Tibial nerve (tissue), 4 donors: Measurements from ENCODE around the gene ZDHHC1. TPM values are rescaled to one million over a fixed set of nuclear protein-coding genes. Genes with fewer than 3 reads are reported as not detected.

Experiments
- DNase-seq, 2 donors: peaks; one replicate each; pipeline ENCODE4 v3.0.0-alpha.2; 2019; ENCODE audit warnings: low spot score in 2 of 2
- H3K27ac ChIP-seq, 4 donors: fragments of 200-600 bp; sonication (generic) in 3 of 4; one replicate each; pipeline ENCODE4 v1.5.1; 2017 to 2019; ENCODE audit warnings: mild to moderate bottlenecking in 1 of 4
- H3K27me3 ChIP-seq, 2 donors: fragments of 200-600 bp; sonication (generic) in 1 of 2; one replicate each; pipeline versions ENCODE4 v1.5.1 to v1.6.0; 2017 to 2019
- H3K36me3 ChIP-seq, 3 donors: fragments of 200-600 bp; sonication (generic); one replicate each; pipeline ENCODE4 v1.5.1; 2018 to 2019
- H3K4me1 ChIP-seq, 4 donors: fragments of 200-600 bp; sonication (generic) in 3 of 4; one replicate each; pipeline ENCODE4 v1.5.1; 2017 to 2019
- H3K4me3 ChIP-seq, 4 donors: fragments of 200-600 bp; sonication (generic) in 3 of 4; one replicate each; pipeline ENCODE4 v1.5.1; 2017 to 2019; ENCODE audit warnings: mild to moderate bottlenecking in 1 of 4, moderate library complexity in 1 of 4
- H3K9me3 ChIP-seq, 4 donors: fragments of 200-600 bp; sonication (generic) in 3 of 4; one replicate each; pipeline ENCODE4 v1.5.1; 2017 to 2019
- CTCF ChIP-seq, 5 experiments: fragments of 200-600 bp in 3 of 5; fragments of 450-650 bp in 2 of 5; sonication (generic) in 3 of 5; IDR thresholded peaks; one replicate each; pipeline ENCODE4 v1.5.1; 2016 to 2019; ENCODE audit warnings: antibody characterized with exemption in 5 of 5, mild to moderate bottlenecking in 3 of 5, moderate library complexity in 2 of 5
- EP300 ChIP-seq, 2 donors: sonication (generic); formaldehyde crosslinking; IDR thresholded peaks; one replicate each; pipeline ENCODE4 v1.6.1; 2017; ENCODE audit warnings: antibody characterized with exemption in 2 of 2, mild to moderate bottlenecking in 1 of 2
- POLR2A ChIP-seq, 2 donors: fragments of 450-650 bp; IDR thresholded peaks; one replicate each; pipeline ENCODE4 v1.6.1; 2017; ENCODE audit warnings: antibody characterized with exemption in 2 of 2, mild to moderate bottlenecking in 2 of 2, moderate library complexity in 2 of 2
- WGBS, 2 donors: methylation state at CpG; one replicate each; pipeline ENCODE4 v1.1.5; 2018; 5-methylcytosine and 5-hydroxymethylcytosine counted together
- total RNA-seq, 4 donors: library from RNA; depleted of rRNA; stranded (reverse); fragments of >200 nt; gene quantifications; one replicate each; pipeline ENCODE4 v1.1.0, GENCODE V29; 2016

The ZDHHC1 gene
- total RNA-seq, 4 donors from 2014 or later: 24.3 to 46.2 (median 32.8) TPM

GRCh38 chr16:67443265-67443664 is 27.0 kb upstream of the ZDHHC1 start:
- no peaks in the 10 kb centered on the region for H3K9me3 ChIP-seq
- H3K4me1 ChIP-seq: peaks cover 0 to 65% (median 40%) of the 10 kb centered on the region in 4 donors
- no peak overlapping the region for H3K4me3 ChIP-seq
- no peaks in the 10 kb centered on the region for H3K27me3 ChIP-seq
- peaks cover 0 to 48% (median 3%) of the 10 kb centered on the region in 3 donors for H3K36me3 ChIP-seq
- H3K27ac ChIP-seq: peak overlapping the region in 3 of 4 donors; percentile 35 to 72 (median 71)
- 34 to 42% methylated on average over 5 to 6 of the region's 6 CpGs for WGBS, 2 donors
- peak; percentile 50 to 80 for DNase-seq
- TF ChIP-seq POLR2A (IDR thresholded peaks at IDR 0.05): no peak
- TF ChIP-seq EP300 (IDR thresholded peaks at IDR 0.05): peak in 1 of 2 donors; percentile 67

GRCh38 chr16:67442581-67443255 is 26.4 kb upstream of the ZDHHC1 start:
- no peak for DNase-seq
- Histone ChIP-seq H3K27me3 (no peaks in the 10 kb centered on the region), H3K4me3 (no peak overlapping the region), H3K27ac (peak overlapping the region in 3 of 4 donors; percentile 35 to 72 (median 56)), H3K4me1 (peaks cover 0 to 61% (median 40%) of the 10 kb centered on the region in 4 donors), H3K36me3 (peaks cover 0 to 54% (median 3%) of the 10 kb centered on the region in 3 donors), H3K9me3 (no peaks in the 10 kb centered on the region)
- TF ChIP-seq POLR2A (IDR thresholded peaks at IDR 0.05) (no peak), CTCF (IDR thresholded peaks at IDR 0.05) (no peak), EP300 (IDR thresholded peaks at IDR 0.05) (no peak)
- whole genome bisulfite sequencing, 2 donors: 70 to 72% methylated on average over 8 to 13 of the region's 13 CpGs

- no peaks in the 10 kb centered on the region for H3K27me3 ChIP-seq
- H3K9me3 ChIP-seq: no peaks in the 10 kb centered on the region
- TF ChIP-seq POLR2A (IDR thresholded peaks at IDR 0.05): no peak
- TF ChIP-seq CTCF (IDR thresholded peaks at IDR 0.05): no peak
- no peak for TF ChIP-seq EP300 (IDR thresholded peaks at IDR 0.05)
- H3K4me1 ChIP-seq: peaks cover 0 to 53% (median 32%) of the 10 kb centered on the region in 4 donors
- WGBS, 2 donors: 68 to 70% methylated on average over 5 of the region's 5 CpGs
- no peak for DNase-seq
- no peak overlapping the region for H3K4me3 ChIP-seq
- peak overlapping the region in 1 of 4 donors; percentile 28 for H3K27ac ChIP-seq
- peaks cover 0 to 62% (median 3%) of the 10 kb centered on the region in 3 donors for H3K36me3 ChIP-seq
These were observed 25.6 kb upstream of the ZDHHC1 start for GRCh38 chr16:67441907-67442306.

GRCh38 chr16:67441271-67441753 is 25.0 kb upstream of the ZDHHC1 start:
- Histone ChIP-seq H3K4me3 (no peak overlapping the region), H3K27ac (peak overlapping the region in 1 of 4 donors; percentile 32), H3K27me3 (no peaks in the 10 kb centered on the region), H3K9me3 (no peaks in the 10 kb centered on the region), H3K36me3 (peaks cover 0 to 68% (median 3%) of the 10 kb centered on the region in 3 donors), H3K4me1 (peaks cover 0 to 47% (median 26%) of the 10 kb centered on the region in 4 donors)
- DNase-seq: no peak
- TF ChIP-seq CTCF (IDR thresholded peaks at IDR 0.05): no peak
- TF ChIP-seq POLR2A (IDR thresholded peaks at IDR 0.05): no peak
- no peak for TF ChIP-seq EP300 (IDR thresholded peaks at IDR 0.05)
- WGBS, 2 donors: 82 to 84% methylated on average over 16 to 17 of the region's 17 CpGs

- TF ChIP-seq CTCF (IDR thresholded peaks at IDR 0.05): no peak
- TF ChIP-seq POLR2A (IDR thresholded peaks at IDR 0.05): no peak
- TF ChIP-seq EP300 (IDR thresholded peaks at IDR 0.05): no peak
- Histone ChIP-seq H3K27ac (no peak overlapping the region), H3K4me1 (peaks cover 0 to 23% (median 9%) of the 10 kb centered on the region in 4 donors), H3K36me3 (peaks cover 0 to 76% (median 3%) of the 10 kb centered on the region in 3 donors), H3K27me3 (no peaks in the 10 kb centered on the region), H3K9me3 (no peaks in the 10 kb centered on the region), H3K4me3 (no peak overlapping the region)
- WGBS, 2 donors: 91 to 93% methylated on average over 18 of the region's 19 CpGs
- DNase-seq: no peak
These were observed 22.6 kb upstream of the ZDHHC1 start for GRCh38 chr16:67438824-67439393.
